Esophagus muscularis mucosa (tissue), 3 donors: Measurements from ENCODE around the gene HAUS6.

ENCODE experiments used
- CTCF ChIP-seq, 3 experiments: fragments of 200-600 bp in 2 of 3; fragments of 450-650 bp in 1 of 3; sonication (generic) in 2 of 3; IDR thresholded peaks; one replicate each; pipeline ENCODE4 v1.5.1; 2017 to 2019; ENCODE audit warnings: antibody characterized with exemption in 3 of 3, mild to moderate bottlenecking in 2 of 3, moderate library complexity in 1 of 3
- EP300 ChIP-seq: sonication (generic); formaldehyde crosslinking; IDR thresholded peaks from one replicate; pipeline ENCODE4 v1.6.1; 2017; ENCODE audit warnings: antibody characterized with exemption

GRCh38 chr9:19120877-19121276 lies 18.2 kb upstream of the HAUS6 start:
- TF ChIP-seq CTCF (IDR thresholded peaks at IDR 0.05) (no peak), EP300 (no peak)
